Adrenal gland (tissue), 5 donors: ENCODE results near the gene ELL.

Source experiments
- CTCF ChIP-seq, 6 experiments: fragments of 450-650 bp in 4 of 6; fragments of 200-600 bp in 2 of 6; sonication (generic) in 1 of 6; IDR thresholded peaks; 1 replicate in 5 of 6; 2 replicates in 1 of 6; pipeline versions ENCODE4 v1.5.1 to v1.8.0; 2016 to 2021; ENCODE audit warnings: antibody characterized with exemption in 6 of 6, mild to moderate bottlenecking in 2 of 6, moderate library complexity in 1 of 6
- POLR2A ChIP-seq, 2 donors: fragments of 450-650 bp; IDR thresholded peaks; one replicate each; pipeline ENCODE4 v1.6.1; 2017; ENCODE audit warnings: antibody characterized with exemption in 2 of 2, mild to moderate bottlenecking in 2 of 2, moderate library complexity in 1 of 2
- donor health status: DM: no; HTN: no; CAD: no.

GRCh38 chr19:18420930-18421329 lies 100.9 kb downstream of the ELL start:
- no peak for TF ChIP-seq CTCF (IDR thresholded peaks at IDR 0.05)
- TF ChIP-seq POLR2A (IDR thresholded peaks at IDR 0.05) = no peak
